Stomach (tissue), 9 donors: ENCODE measurements around the gene NT5DC4. TPM values are rescaled to one million over a fixed set of nuclear protein-coding genes. Genes with fewer than 3 reads are reported as not detected.

Experiments used
- DNase-seq, 2 donors: peaks; one replicate each; pipeline versions ENCODE4 v3.0.0 to v3.0.0-alpha.2; 2013 to 2019
- H3K27ac ChIP-seq, 5 donors: fragments of 200-600 bp in 4 of 5; sonication (generic) in 4 of 5; one replicate each; pipeline ENCODE4 v1.5.1; 2013 to 2019; ENCODE audit warnings: mild to moderate bottlenecking in 1 of 5, moderate library complexity in 1 of 5
- H3K27me3 ChIP-seq, 3 donors: fragments of 200-600 bp; sonication (generic); one replicate each; pipeline ENCODE4 v1.5.1; 2017 to 2019; ENCODE audit warnings: mixed run types in 1 of 3
- H3K36me3 ChIP-seq, 4 donors: fragments of 200-600 bp; sonication (generic); 1 replicate in 3 of 4; 2 replicates in 1 of 4; pipeline ENCODE4 v1.5.1; 2016 to 2019
- H3K4me1 ChIP-seq, 4 donors: fragments of 200-600 bp; sonication (generic); one replicate each; pipeline ENCODE4 v1.5.1; 2016 to 2019
- H3K4me3 ChIP-seq, 4 donors: fragments of 200-600 bp; sonication (generic) in 3 of 4; one replicate each; pipeline ENCODE4 v1.5.1; 2016 to 2019; ENCODE audit warnings: mild to moderate bottlenecking in 1 of 4
- H3K9me3 ChIP-seq, 4 donors: fragments of 200-600 bp; sonication (generic); one replicate each; pipeline ENCODE4 v1.5.1; 2016 to 2019
- EP300 ChIP-seq: sonication (generic); formaldehyde crosslinking; IDR thresholded peaks from one replicate; pipeline ENCODE4 v1.6.1; 2017; ENCODE audit warnings: antibody characterized with exemption
- POLR2A ChIP-seq, 4 donors: fragments of 450-650 bp; IDR thresholded peaks; one replicate each; pipeline ENCODE4 v1.6.1; 2016; ENCODE audit warnings: antibody characterized with exemption in 4 of 4, control low read depth in 2 of 4, mild to moderate bottlenecking in 1 of 4, moderate library complexity in 1 of 4
- POLR2AphosphoS5 ChIP-seq, 3 donors: sonication (generic); formaldehyde crosslinking; IDR thresholded peaks; one replicate each; pipeline ENCODE4 v1.6.1; 2016; ENCODE audit warnings: antibody characterized with exemption in 3 of 3
- WGBS, 5 donors: extraction: QIAGEN DNeasy Blood & Tissue Kit in 3 of 5; methylation state at CpG; one replicate each; pipeline versions ENCODE4 v1.1.5 to v1.1.7; 2013 to 2018; 5-methylcytosine and 5-hydroxymethylcytosine counted together
- intact Hi-C: fragments of 100-400 bp; cut with DNase I; formaldehyde crosslinking; loops from one replicate; pipeline ENCODE4 v1.15.1; 2023; ENCODE audit warnings: low total_unique reads
- polyA plus RNA-seq, 3 donors: library from polyadenylated mRNA; stranded (reverse); fragments of 200-250 nt; gene quantifications; one replicate each; pipeline ENCODE4 v1.2.3, GENCODE V29; 2013
- total RNA-seq, 5 donors: library from RNA; depleted of rRNA; stranded (reverse); fragments of >200 nt; gene quantifications; one replicate each; pipeline versions ENCODE4 v1.1.0 to v1.2.3, GENCODE V29; 2014 to 2016
- TF ChIP-seq, protein P1 (sequence below), 7 experiments: fragments of 450-650 bp in 4 of 7; fragments of 200-600 bp in 3 of 7; sonication (generic) in 3 of 7; IDR thresholded peaks; one replicate each; pipeline ENCODE4 v1.5.1; 2016 to 2019; ENCODE audit warnings: antibody characterized with exemption in 7 of 7, control low read depth in 2 of 7, mild to moderate bottlenecking in 1 of 7
- donor health status: healthy with polysubstance abuse.
- donor health status: Bipolar disorder and iron deficiency.
- donor health status: healthy.

NT5DC4 gene
- total and polyA plus RNA-seq, 8 donors: not detected

DNA sequence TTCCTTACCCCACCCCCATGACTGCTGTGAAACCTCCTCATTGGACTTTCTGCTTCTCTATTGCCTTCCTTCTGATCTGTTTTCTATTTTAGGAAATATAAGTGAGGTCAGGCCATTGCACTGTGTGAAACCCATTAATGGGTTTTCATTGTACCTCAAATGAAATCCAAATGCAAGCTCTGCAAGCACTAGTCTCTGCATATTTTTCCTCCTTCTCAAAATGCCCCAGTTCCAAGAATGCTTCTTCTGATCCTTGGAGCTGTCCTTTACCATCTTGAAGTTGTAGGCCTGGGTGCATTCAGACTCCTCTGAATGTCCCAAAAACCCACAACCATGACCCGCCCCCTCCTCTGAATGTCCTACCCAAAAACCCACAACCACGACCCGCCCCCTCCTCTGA is 55.3 kb downstream of the NT5DC4 start:
- DNase-seq: no peak
- Histone ChIP-seq H3K4me1 (no peaks in the 10 kb centered on the region), H3K27me3 (no peaks in the 10 kb centered on the region), H3K4me3 (no peak overlapping the region), H3K36me3 (no peaks in the 10 kb centered on the region), H3K9me3 (no peaks in the 10 kb centered on the region), H3K27ac (no peak overlapping the region)
- 75 to 100% (median 89%) methylated on average over 1 to 3 of the region's 3 CpGs; no CpG with 5 or more reads in 1 of the 5 donors for WGBS, 5 donors
- no peak for TF ChIP-seq EP300
- TF ChIP-seq POLR2A (IDR thresholded peaks at IDR 0.05): no peak
- TF ChIP-seq, protein P1, sequence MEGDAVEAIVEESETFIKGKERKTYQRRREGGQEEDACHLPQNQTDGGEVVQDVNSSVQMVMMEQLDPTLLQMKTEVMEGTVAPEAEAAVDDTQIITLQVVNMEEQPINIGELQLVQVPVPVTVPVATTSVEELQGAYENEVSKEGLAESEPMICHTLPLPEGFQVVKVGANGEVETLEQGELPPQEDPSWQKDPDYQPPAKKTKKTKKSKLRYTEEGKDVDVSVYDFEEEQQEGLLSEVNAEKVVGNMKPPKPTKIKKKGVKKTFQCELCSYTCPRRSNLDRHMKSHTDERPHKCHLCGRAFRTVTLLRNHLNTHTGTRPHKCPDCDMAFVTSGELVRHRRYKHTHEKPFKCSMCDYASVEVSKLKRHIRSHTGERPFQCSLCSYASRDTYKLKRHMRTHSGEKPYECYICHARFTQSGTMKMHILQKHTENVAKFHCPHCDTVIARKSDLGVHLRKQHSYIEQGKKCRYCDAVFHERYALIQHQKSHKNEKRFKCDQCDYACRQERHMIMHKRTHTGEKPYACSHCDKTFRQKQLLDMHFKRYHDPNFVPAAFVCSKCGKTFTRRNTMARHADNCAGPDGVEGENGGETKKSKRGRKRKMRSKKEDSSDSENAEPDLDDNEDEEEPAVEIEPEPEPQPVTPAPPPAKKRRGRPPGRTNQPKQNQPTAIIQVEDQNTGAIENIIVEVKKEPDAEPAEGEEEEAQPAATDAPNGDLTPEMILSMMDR (IDR thresholded peaks at IDR 0.05): no peak
- no peak for TF ChIP-seq POLR2AphosphoS5 (IDR thresholded peaks at IDR 0.05)
- intact Hi-C loops: no loop called here

DNA sequence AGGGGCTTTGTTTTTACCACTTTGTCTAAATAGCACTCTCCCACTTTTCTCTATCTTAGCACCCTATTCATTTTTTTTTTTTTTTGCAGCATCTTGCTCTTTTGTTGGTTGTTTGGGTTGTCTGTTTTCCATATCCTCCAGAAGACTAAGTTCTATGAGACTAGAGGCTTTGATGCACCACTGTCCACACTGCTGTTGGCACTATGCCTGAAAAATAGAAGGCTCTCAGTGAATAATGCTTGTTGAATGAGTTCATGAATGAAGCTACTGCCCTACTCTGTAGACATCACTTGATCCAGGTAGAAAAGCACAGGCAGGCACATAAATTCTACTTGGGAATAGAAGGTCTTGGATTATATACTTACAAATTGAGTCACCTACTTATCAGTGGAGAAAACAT is 56.2 kb downstream of the NT5DC4 start:
- TF ChIP-seq, protein P1 (IDR thresholded peaks at IDR 0.05): no peak
- TF ChIP-seq POLR2A (IDR thresholded peaks at IDR 0.05) (no peak), EP300 (no peak), POLR2AphosphoS5 (IDR thresholded peaks at IDR 0.05) (no peak)
- DNase-seq: no peak
- H3K36me3 ChIP-seq: no peaks in the 10 kb centered on the region
- intact Hi-C loops: no loop called here
- H3K27me3 ChIP-seq: no peaks in the 10 kb centered on the region
- no peak overlapping the region for H3K4me3 ChIP-seq
- H3K27ac ChIP-seq: no peak overlapping the region
- H3K4me1 ChIP-seq: no peaks in the 10 kb centered on the region
- no peaks in the 10 kb centered on the region for H3K9me3 ChIP-seq

DNA sequence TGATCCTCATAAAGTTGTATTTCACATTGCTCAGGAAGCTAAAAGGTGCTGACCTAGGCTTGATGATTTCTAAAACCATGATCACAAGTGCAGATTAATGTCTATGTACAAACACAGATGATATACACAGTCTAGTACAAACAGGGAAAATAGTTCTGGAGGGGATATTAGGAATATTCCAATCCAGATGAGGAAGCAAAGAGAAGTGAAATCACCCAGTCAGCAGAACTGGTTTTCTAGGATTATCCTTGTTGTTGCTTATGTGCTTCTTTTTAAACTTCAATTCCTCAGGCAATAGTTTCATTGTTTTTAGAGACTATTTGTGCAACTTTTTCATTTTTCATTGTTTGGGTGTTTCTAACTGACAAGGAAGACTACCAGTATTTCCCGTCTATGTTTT is 58.8 kb downstream of the NT5DC4 start:
- Histone ChIP-seq H3K27me3 (no peaks in the 10 kb centered on the region), H3K27ac (no peak overlapping the region), H3K4me1 (peaks cover 0 to 4% (median 0%) of the 10 kb centered on the region in 4 donors), H3K4me3 (no peak overlapping the region), H3K36me3 (no peaks in the 10 kb centered on the region), H3K9me3 (no peaks in the 10 kb centered on the region)
- intact Hi-C loops: no loop called here
- 85 to 98% (median 90%) methylated on average over 1 of the region's 1 CpG for WGBS, 5 donors
- DNase-seq: no peak
- TF ChIP-seq POLR2AphosphoS5 (IDR thresholded peaks at IDR 0.05) (no peak), EP300 (no peak), POLR2A (IDR thresholded peaks at IDR 0.05) (no peak)
- TF ChIP-seq, protein P1 (IDR thresholded peaks at IDR 0.05): no peak

DNA sequence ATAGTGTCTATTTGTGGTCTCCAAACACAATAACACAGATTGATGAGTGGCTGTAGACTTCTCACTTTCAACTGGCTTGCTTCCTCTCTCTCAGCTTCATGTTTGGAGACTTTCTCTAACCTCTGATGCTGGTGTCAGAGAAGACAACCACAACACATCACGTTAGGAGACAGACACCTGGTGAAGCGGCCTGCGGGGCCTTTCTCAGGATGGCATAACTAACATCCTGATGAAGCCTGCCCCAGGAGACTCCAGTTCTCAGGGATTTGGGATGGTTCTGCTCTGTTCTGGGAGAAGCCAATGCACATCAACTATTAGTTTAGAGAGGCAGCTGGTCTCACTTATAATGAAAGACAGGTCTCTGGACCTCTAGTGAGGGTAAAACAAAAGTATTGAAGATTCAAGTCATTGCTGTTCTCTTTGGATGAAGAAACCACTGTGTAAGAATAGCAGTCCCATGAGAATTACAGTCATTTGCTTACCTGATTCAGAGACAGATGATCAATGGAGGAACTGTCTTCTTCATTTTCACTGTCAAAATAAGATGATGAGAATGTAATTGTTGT is 61.5 kb downstream of the NT5DC4 start:
- intact Hi-C loops: no loop called here
- Histone ChIP-seq H3K4me3 (no peak overlapping the region), H3K36me3 (no peaks in the 10 kb centered on the region), H3K27me3 (no peaks in the 10 kb centered on the region), H3K4me1 (peaks cover 0 to 4% (median 0%) of the 10 kb centered on the region in 4 donors), H3K9me3 (no peaks in the 10 kb centered on the region), H3K27ac (no peak overlapping the region)
- WGBS, 5 donors: 69 to 96% (median 88%) methylated on average over 3 of the region's 3 CpGs
- no peak for DNase-seq
- TF ChIP-seq POLR2AphosphoS5 (IDR thresholded peaks at IDR 0.05) (no peak), POLR2A (IDR thresholded peaks at IDR 0.05) (no peak), EP300 (no peak)
- TF ChIP-seq, protein P1 (IDR thresholded peaks at IDR 0.05): no peak
